HepG2 (cell line): ENCODE results near the gene ACVRL1. TPM values are rescaled to one million over a fixed set of nuclear protein-coding genes. Genes with fewer than 3 reads are reported as not detected.

Experiments used
- ATAC-seq: fragments of 200-7000 bp; cut with Tn5 transposase; 3 replicates; pipeline ENCODE4 v1.9.1; 2020; ENCODE audit warnings: mild to moderate bottlenecking, moderate library complexity
- BruUV-seq: library from RNA; stranded (reverse); fragments of 400-500 nt; replicated peaks from 2 replicates; lab custom pipeline; 2021; lab: Mats Ljungman, UMichigan
- CTCF ChIA-PET: fragments of 300-600 bp; formaldehyde crosslinking; extraction: SDS; loops from one replicate; lab custom pipeline; 2021; ENCODE audit warnings: low total read pairs, inconsistent platforms, low intra/inter-chr PET ratio; lab: Yijun Ruan, JAX
- POLR2A ChIA-PET: fragments of 350-600 bp; sonication (Branson Sonifier 250); formaldehyde crosslinking; loops from one replicate; lab custom pipeline; 2020; ENCODE audit warnings: antibody characterized with exemption, inconsistent platforms; lab: Yijun Ruan, JAX
- DNase-seq: peaks from one replicate; pipeline ENCODE4 v3.0.0-alpha.2; 2015; ENCODE audit warnings: low spot score
- FAIRE-seq: peaks from 3 replicates; lab custom pipeline; 2011; peaks lifted over from hg19 to GRCh38; lab: Jason Lieb, UNC
- H2AFZ ChIP-seq: one replicate; pipeline ENCODE4 v1.6.1; 2011; ENCODE audit warnings: low read length, inconsistent platforms
- H3K27ac ChIP-seq: fragments of 300-600 bp; 3 replicates; pipeline ENCODE4 v1.8.0; 2011; ENCODE audit warnings: mixed run types, mild to moderate bottlenecking, mixed read lengths, low read length, inconsistent platforms; ENCODE audit not compliant: insufficient read depth; ENCODE audit errors: extremely low read length
- H3K27me3 ChIP-seq, 2 experiments: fragments of 200-600 bp in 1 of 2; 2 replicates in 1 of 2; 3 replicates in 1 of 2; pipeline versions ENCODE4 v1.6.0 to v1.8.0; 2011; ENCODE audit warnings: low read length in 2 of 2, mild to moderate bottlenecking in 2 of 2, moderate library complexity in 2 of 2, inconsistent platforms in 1 of 2; ENCODE audit not compliant: insufficient read depth in 2 of 2, control insufficient read depth in 1 of 2
- H3K36me3 ChIP-seq, 2 experiments: fragments of 200-600 bp in 1 of 2; replicated peaks in 1 of 2; 2 replicates in 1 of 2; 3 replicates in 1 of 2; pipeline versions ENCODE4 v1.5.1 to v1.8.0; 2011; ENCODE audit warnings: low read length in 2 of 2, inconsistent platforms in 1 of 2; ENCODE audit not compliant: insufficient read depth in 2 of 2, control insufficient read depth in 1 of 2
- H3K4me1 ChIP-seq: 2 replicates; pipeline ENCODE4 v1.5.1; 2012; ENCODE audit warnings: low read length, inconsistent platforms; ENCODE audit not compliant: insufficient read depth
- H3K4me2 ChIP-seq: 2 replicates; pipeline ENCODE4 v1.6.0; 2011; ENCODE audit warnings: low read depth, low read length, inconsistent platforms
- H3K4me3 ChIP-seq, 3 experiments: fragments of 200-600 bp in 1 of 3; sonication (generic), shearing (Covaris generic) in 1 of 3; replicated peaks in 1 of 3; 2 replicates each; pipeline ENCODE4 v1.5.1; 2011 to 2016; ENCODE audit warnings: low read length in 3 of 3, inconsistent platforms in 2 of 3, low read depth in 2 of 3, mild to moderate bottlenecking in 2 of 3, control low read depth in 1 of 3, mixed read lengths in 1 of 3; ENCODE audit not compliant: insufficient read depth in 1 of 3
- H3K79me2 ChIP-seq: one replicate; pipeline ENCODE4 v1.6.1; 2011; ENCODE audit warnings: low read length, inconsistent platforms; ENCODE audit not compliant: insufficient read depth
- H3K9ac ChIP-seq: 2 replicates; pipeline ENCODE4 v1.6.0; 2011; ENCODE audit warnings: mild to moderate bottlenecking, low read depth, low read length, inconsistent platforms; ENCODE audit not compliant: insufficient read depth
- H3K9me3 ChIP-seq: 2 replicates; pipeline ENCODE4 v1.5.1; 2012; ENCODE audit warnings: mild to moderate bottlenecking, low read length
- H4K20me1 ChIP-seq: 2 replicates; pipeline ENCODE4 v1.6.0; 2011; ENCODE audit warnings: inconsistent platforms, mild to moderate bottlenecking, low read length, moderate library complexity; ENCODE audit not compliant: insufficient read depth
- ARNTL ChIP-seq: sonication (generic); formaldehyde crosslinking; IDR thresholded peaks from 2 replicates; pipeline ENCODE4 v1.4.0; 2020; ENCODE audit warnings: mild to moderate bottlenecking, missing genetic modification reagents
- WGBS: methylation state at CpG from one replicate; pipeline ENCODE4 v1.1.6; 2017; ENCODE audit warnings: low lambda C conversion rate; 5-methylcytosine and 5-hydroxymethylcytosine counted together
- in situ Hi-C: cut with HindIII; loops from 2 replicates; pipeline ENCODE4 v1.10.0; 2017; ENCODE audit warnings: low pct_unique_long_range_greater_than_20kb; ENCODE audit not compliant: extremely low pct_ligation_motif_present
- intact Hi-C: fragments of 100-400 bp; cut with micrococcal nuclease; formaldehyde crosslinking; loops from one replicate; pipeline ENCODE4 v1.10.0; 2022; ENCODE audit not compliant: unreplicated experiment
- polyA plus RNA-seq, 8 experiments: library from polyadenylated mRNA; depleted of rRNA in 3 of 8; stranded (reverse) in 7 of 8; unstranded in 1 of 8; fragments of >200 nt; fragmentation: Illumina TruSeq in 4 of 8; extraction: Trizol in 4 of 8; gene quantifications; 2 replicates each; pipeline versions ENCODE4 v1.2.1 to v1.2.3, GENCODE V29; 2011 to 2016; ENCODE audit warnings: low read depth in 4 of 8, missing spikeins in 1 of 8, mixed read lengths in 1 of 8; ENCODE audit not compliant: insufficient read depth in 1 of 8
- total RNA-seq, 5 experiments: library from RNA; depleted of rRNA; stranded (reverse); fragments of >200 nt; fragmentation: Illumina TruSeq; extraction: Trizol; gene quantifications; 2 replicates each; pipeline ENCODE4 v1.2.3, GENCODE V29; 2016; ENCODE audit warnings: low read depth in 1 of 5
- TF ChIP-seq, protein P1 (sequence below): sonication (generic); formaldehyde crosslinking; IDR thresholded peaks from 2 replicates; pipeline ENCODE4 v1.5.1; 2020; ENCODE audit warnings: mild to moderate bottlenecking, missing genetic modification reagents, moderate library complexity
- TF ChIP-seq, protein P2 (sequence below): sonication (generic); formaldehyde crosslinking; IDR thresholded peaks from 2 replicates; pipeline ENCODE4 v1.4.0; 2020; ENCODE audit warnings: mild to moderate bottlenecking, missing genetic modification reagents
- TF ChIP-seq, protein P3 (sequence below): sonication (generic); formaldehyde crosslinking; IDR thresholded peaks from 2 replicates; pipeline ENCODE4 v1.8.0; 2022; ENCODE audit warnings: mild to moderate bottlenecking, missing genetic modification reagents

Gene ACVRL1
- total and polyA plus RNA-seq, 2 of the 13 experiments (the other 11 are each of a cell fraction or from before 2014, with no cell fraction given) = not detected

DNA sequence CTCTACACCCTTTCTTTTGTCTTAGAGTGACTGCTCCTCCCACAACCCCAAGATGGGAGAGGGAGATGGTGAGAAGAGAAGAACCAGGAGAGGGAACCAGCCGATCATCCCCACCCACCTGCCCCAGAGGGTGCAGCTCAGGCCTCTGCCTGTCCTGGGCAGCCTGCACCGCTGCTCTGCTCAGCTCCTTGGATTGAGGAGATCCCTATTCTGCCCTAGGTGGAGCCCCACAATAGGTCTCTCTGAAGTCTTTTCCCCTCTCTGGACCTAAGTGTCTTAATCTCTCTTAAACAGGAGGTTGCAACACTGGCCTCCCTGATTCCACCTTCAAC, 17.2 kb upstream of the ACVRL1 start (continued):
- TF ChIP-seq, protein P1, sequence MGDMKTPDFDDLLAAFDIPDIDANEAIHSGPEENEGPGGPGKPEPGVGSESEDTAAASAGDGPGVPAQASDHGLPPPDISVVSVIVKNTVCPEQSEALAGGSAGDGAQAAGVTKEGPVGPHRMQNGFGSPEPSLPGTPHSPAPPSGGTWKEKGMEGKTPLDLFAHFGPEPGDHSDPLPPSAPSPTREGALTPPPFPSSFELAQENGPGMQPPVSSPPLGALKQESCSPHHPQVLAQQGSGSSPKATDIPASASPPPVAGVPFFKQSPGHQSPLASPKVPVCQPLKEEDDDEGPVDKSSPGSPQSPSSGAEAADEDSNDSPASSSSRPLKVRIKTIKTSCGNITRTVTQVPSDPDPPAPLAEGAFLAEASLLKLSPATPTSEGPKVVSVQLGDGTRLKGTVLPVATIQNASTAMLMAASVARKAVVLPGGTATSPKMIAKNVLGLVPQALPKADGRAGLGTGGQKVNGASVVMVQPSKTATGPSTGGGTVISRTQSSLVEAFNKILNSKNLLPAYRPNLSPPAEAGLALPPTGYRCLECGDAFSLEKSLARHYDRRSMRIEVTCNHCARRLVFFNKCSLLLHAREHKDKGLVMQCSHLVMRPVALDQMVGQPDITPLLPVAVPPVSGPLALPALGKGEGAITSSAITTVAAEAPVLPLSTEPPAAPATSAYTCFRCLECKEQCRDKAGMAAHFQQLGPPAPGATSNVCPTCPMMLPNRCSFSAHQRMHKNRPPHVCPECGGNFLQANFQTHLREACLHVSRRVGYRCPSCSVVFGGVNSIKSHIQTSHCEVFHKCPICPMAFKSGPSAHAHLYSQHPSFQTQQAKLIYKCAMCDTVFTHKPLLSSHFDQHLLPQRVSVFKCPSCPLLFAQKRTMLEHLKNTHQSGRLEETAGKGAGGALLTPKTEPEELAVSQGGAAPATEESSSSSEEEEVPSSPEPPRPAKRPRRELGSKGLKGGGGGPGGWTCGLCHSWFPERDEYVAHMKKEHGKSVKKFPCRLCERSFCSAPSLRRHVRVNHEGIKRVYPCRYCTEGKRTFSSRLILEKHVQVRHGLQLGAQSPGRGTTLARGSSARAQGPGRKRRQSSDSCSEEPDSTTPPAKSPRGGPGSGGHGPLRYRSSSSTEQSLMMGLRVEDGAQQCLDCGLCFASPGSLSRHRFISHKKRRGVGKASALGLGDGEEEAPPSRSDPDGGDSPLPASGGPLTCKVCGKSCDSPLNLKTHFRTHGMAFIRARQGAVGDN (CRISPR knock-in tag) = no peak

DNA sequence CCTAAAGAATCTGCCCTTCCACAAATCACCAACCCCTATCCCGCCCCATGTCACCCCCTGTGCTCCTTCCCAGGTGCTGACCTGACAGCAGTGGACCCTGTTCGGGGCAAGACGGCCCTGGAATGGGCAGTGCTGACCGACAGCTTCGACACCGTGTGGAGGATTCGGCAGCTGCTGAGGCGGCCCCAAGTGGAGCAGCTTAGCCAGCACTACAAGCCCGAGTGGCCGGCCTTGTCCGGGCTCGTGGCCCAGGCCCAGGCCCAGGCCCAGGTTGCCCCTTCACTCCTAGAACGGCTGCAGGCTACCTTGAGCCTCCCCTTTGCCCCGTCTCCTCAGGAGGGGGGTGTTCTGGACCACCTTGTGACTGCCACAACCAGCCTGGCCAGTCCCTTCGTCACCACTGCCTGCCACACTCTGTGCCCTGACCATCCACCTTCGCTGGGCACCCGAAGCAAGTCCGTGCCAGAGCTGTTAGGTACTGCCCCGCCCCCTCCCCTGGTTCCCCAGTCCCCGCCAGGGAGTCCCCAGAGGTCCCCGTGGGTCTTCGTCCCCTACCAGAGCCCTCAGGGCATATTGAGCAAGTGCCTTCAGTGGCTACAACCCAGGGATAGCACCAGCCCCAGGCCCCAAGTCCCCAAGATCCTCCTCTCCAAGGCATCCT, 16.7 kb upstream of the ACVRL1 start:
- Histone ChIP-seq H3K36me3 (no peaks in the 10 kb centered on the region), H3K9ac (no peak overlapping the region), H3K4me3 (peak overlapping the region in 1 of 3 experiments; percentile 28; a peak in 1 of 6 replicates), H3K4me1 (peaks cover 32% of the 10 kb centered on the region), H2AFZ (no peak overlapping the region), H3K4me2 (peak overlapping the region; percentile 47), H4K20me1 (no peaks in the 10 kb centered on the region), H3K27ac (no peak overlapping the region), H3K9me3 (no peaks in the 10 kb centered on the region), H3K27me3 (peaks cover 7 to 13% of the 10 kb centered on the region in 2 experiments; a peak in 3 of 5 replicates), H3K79me2 (no peaks in the 10 kb centered on the region)
- ATAC-seq (peak; percentile 71), FAIRE-seq (no peak), DNase-seq (no peak)
- ChIA-PET CTCF (no interaction called here), POLR2A (no interaction called here)
- intact Hi-C loops = no loop called here
- no TSS peak for BruUV-seq
- TF ChIP-seq, protein P2, sequence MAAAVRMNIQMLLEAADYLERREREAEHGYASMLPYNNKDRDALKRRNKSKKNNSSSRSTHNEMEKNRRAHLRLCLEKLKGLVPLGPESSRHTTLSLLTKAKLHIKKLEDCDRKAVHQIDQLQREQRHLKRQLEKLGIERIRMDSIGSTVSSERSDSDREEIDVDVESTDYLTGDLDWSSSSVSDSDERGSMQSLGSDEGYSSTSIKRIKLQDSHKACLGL (CRISPR knock-in tag) = no peak
- TF ChIP-seq, protein P3, sequence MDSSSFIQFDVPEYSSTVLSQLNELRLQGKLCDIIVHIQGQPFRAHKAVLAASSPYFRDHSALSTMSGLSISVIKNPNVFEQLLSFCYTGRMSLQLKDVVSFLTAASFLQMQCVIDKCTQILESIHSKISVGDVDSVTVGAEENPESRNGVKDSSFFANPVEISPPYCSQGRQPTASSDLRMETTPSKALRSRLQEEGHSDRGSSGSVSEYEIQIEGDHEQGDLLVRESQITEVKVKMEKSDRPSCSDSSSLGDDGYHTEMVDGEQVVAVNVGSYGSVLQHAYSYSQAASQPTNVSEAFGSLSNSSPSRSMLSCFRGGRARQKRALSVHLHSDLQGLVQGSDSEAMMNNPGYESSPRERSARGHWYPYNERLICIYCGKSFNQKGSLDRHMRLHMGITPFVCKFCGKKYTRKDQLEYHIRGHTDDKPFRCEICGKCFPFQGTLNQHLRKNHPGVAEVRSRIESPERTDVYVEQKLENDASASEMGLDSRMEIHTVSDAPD = no peak
- TF ChIP-seq, protein P1 (CRISPR knock-in tag) = peak; percentile 42
- TF ChIP-seq ARNTL (CRISPR knock-in tag) = no peak
- in situ Hi-C loops = loop anchor here (10.0 kb wide), 1 partner anchor 94 kb away; no protein-coding TSS in a partner anchor
- WGBS = 12% methylated on average over 8 of the region's 22 CpGs
